Smooth muscle cell (in vitro differentiated cells): ENCODE measurements around the gene NBEA. TPM values are rescaled to one million over a fixed set of nuclear protein-coding genes. Genes with fewer than 3 reads are reported as not detected.

Source experiments
- DNase-seq: peaks from one replicate; lab custom pipeline; 2025; ENCODE audit not compliant: unreplicated experiment; lab: John Stamatoyannopoulos, UW
- H2AFZ ChIP-seq: fragments of 200-600 bp; sonication (generic); 2 replicates; pipeline ENCODE4 v1.6.0; 2016; ENCODE audit warnings: antibody characterized with exemption, low read depth, mild to moderate bottlenecking
- H3F3A ChIP-seq: fragments of 200-600 bp; sonication (generic); 2 replicates; pipeline ENCODE4 v1.6.0; 2017; ENCODE audit warnings: antibody characterized with exemption, low read depth
- H3K27ac ChIP-seq: fragments of 200-600 bp; sonication (generic); 2 replicates; pipeline ENCODE4 v1.5.1; 2016; ENCODE audit warnings: low read depth, mild to moderate bottlenecking
- H3K27me3 ChIP-seq: fragments of 200-600 bp; sonication (generic); 2 replicates; pipeline ENCODE4 v1.6.1; 2016; ENCODE audit warnings: low read depth, mild to moderate bottlenecking
- H3K36me3 ChIP-seq: fragments of 200-600 bp; sonication (generic); 2 replicates; pipeline ENCODE4 v1.5.1; 2016; ENCODE audit warnings: low read depth
- H3K4me1 ChIP-seq: fragments of 200-600 bp; sonication (generic); 2 replicates; pipeline ENCODE4 v1.5.1; 2016; ENCODE audit warnings: low read depth
- H3K4me2 ChIP-seq: fragments of 200-600 bp; sonication (generic); 2 replicates; pipeline ENCODE4 v1.6.0; 2016; ENCODE audit warnings: mild to moderate bottlenecking
- H3K4me3 ChIP-seq: fragments of 200-600 bp; sonication (generic); 2 replicates; pipeline ENCODE4 v1.5.1; 2016; ENCODE audit warnings: mild to moderate bottlenecking
- H3K79me2 ChIP-seq: fragments of 200-600 bp; sonication (generic); 2 replicates; pipeline ENCODE4 v1.6.0; 2016; ENCODE audit warnings: low read depth, mild to moderate bottlenecking
- H3K9ac ChIP-seq: fragments of 200-600 bp; sonication (generic); 2 replicates; pipeline ENCODE4 v1.6.0; 2016; ENCODE audit warnings: low read depth
- H3K9me3 ChIP-seq: fragments of 200-600 bp; sonication (generic); replicated peaks from 2 replicates; pipeline ENCODE4 v1.5.1; 2016; ENCODE audit warnings: low read depth
- H4K20me1 ChIP-seq: fragments of 200-600 bp; sonication (generic); 2 replicates; pipeline ENCODE4 v1.6.0; 2016; ENCODE audit warnings: low read depth
- CTCF ChIP-seq: fragments of 200-600 bp; sonication (generic); IDR thresholded peaks from 2 replicates; pipeline ENCODE4 v1.5.1; 2017; ENCODE audit warnings: borderline replicate concordance, mild to moderate bottlenecking, antibody characterized with exemption; ENCODE audit not compliant: insufficient read depth, poor library complexity, severe bottlenecking
- WGBS: methylation state at CpG from one replicate; pipeline ENCODE4 v1.1.7; 2016; ENCODE audit warnings: low lambda C conversion rate; 5-methylcytosine and 5-hydroxymethylcytosine counted together
- polyA plus RNA-seq: library from polyadenylated mRNA; unstranded; fragments of >200 nt; fragmentation: Nextera tagmentation; extraction: Ambion mirVana; gene quantifications from 2 replicates; pipeline ENCODE4 v1.2.1, GENCODE V29; 2016
- small RNA-seq: library from RNA; depleted of rRNA; stranded (forward); fragments of <200 nt; gene quantifications from one replicate; pipeline ENCODE3, GENCODE V24; 2014
- total RNA-seq: library from RNA; depleted of rRNA; stranded (reverse); fragments of >200 nt; gene quantifications from 2 replicates; pipeline ENCODE4 v1.2.3, GENCODE V29; 2014

The NBEA gene
- total and polyA plus RNA-seq, 2 experiments from 2014 or later = 3.6 to 11.7 TPM

GRCh38 chr13:35720690-35721554 is 778.9 kb downstream of the NBEA start:
- H3K79me2 ChIP-seq = no peaks in the 10 kb centered on the region
- TF ChIP-seq CTCF = peak; percentile 96
- 47% methylated on average over 21 of the region's 21 CpGs for WGBS
- H3K4me2 ChIP-seq = peak overlapping the region; percentile 75
- DNase-seq = peak; percentile 12
- no peak overlapping the region for H3K27ac ChIP-seq
- no peaks in the 10 kb centered on the region for H3F3A ChIP-seq
- peak overlapping the region; percentile 67 for H2AFZ ChIP-seq
- H3K4me3 ChIP-seq = peak overlapping the region; percentile 29
- H3K9me3 ChIP-seq = no peaks in the 10 kb centered on the region
- no peaks in the 10 kb centered on the region for H3K4me1 ChIP-seq
- no peaks in the 10 kb centered on the region for H4K20me1 ChIP-seq
- H3K36me3 ChIP-seq = no peaks in the 10 kb centered on the region
- H3K27me3 ChIP-seq = peaks cover 4% of the 10 kb centered on the region
- no peak overlapping the region for H3K9ac ChIP-seq

Small RNA genes within 50 kb of the gene (small RNA-seq; reads per million reads assigned to genes)
- not detected for gene RF00017
